Measurements from ENCODE around the gene RPS3. TPM values are rescaled to one million over a fixed set of nuclear protein-coding genes. Genes with fewer than 3 reads are reported as not detected.

Gene RPS3
- total RNA-seq, 1 donor, result 1,703 TPM

DNA sequence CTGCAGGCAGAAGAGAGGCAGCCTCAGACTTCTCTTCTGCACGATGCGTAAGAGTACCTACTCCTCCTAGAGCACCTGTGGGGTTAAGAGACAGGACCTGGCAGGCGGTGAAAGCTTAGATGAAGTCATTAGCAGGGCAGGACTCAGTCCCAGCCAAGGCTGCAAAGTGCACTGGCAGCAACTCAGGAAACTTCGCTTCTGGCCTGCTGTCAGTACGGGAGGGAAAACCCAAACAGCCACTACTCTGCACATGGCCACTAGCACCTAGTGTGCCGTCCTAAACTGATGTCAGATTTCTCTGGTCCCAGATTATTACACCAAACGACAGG, 42.5 kb downstream of the RPS3 start:
- TF ChIP-seq, protein P1, sequence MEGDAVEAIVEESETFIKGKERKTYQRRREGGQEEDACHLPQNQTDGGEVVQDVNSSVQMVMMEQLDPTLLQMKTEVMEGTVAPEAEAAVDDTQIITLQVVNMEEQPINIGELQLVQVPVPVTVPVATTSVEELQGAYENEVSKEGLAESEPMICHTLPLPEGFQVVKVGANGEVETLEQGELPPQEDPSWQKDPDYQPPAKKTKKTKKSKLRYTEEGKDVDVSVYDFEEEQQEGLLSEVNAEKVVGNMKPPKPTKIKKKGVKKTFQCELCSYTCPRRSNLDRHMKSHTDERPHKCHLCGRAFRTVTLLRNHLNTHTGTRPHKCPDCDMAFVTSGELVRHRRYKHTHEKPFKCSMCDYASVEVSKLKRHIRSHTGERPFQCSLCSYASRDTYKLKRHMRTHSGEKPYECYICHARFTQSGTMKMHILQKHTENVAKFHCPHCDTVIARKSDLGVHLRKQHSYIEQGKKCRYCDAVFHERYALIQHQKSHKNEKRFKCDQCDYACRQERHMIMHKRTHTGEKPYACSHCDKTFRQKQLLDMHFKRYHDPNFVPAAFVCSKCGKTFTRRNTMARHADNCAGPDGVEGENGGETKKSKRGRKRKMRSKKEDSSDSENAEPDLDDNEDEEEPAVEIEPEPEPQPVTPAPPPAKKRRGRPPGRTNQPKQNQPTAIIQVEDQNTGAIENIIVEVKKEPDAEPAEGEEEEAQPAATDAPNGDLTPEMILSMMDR (IDR thresholded peaks at IDR 0.05; ENCODE audit: insufficient read depth, low read depth, low read length), result no peak
- no peak overlapping the region for H3K4me3 ChIP-seq (ENCODE audit: low read depth, low read length)
- no peak for DNase-seq (ENCODE audit: low read depth)

DNA sequence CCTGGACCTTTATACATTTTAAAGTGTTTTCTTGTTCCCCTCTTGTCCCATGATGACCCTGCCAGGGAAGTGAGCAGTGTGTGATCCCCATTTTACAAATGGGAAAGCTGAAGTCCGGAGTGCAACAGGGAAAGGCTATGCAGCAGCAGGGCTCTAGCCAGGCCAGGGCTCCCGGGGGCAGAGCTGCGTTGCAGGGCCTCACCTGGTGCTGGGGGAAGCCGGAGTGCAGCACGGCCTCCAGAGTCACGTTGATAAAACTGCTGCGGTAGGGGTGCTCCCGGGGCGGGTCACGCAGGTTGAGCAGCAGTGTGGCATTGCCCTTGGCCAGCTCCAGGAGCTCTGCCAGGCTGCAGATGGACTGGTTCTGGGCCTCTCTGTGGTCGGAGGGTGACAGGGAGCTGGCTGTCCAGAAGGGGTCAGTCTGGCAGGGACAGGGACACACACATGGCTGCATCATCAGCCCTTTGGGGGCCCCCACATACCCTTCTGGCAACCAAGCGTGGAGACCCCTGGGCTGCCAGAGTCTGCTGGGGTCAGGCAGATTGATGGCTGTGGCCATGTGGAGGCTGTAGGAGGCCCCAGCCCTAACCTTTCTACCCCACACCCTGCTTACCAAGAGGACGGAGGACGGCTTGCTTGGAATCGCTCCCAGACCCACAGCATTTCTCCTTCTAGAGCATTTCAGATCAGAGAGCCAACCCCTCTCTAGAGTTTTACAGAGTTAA, 43.0 kb downstream of the RPS3 start:
- no peak for DNase-seq (ENCODE audit: low read depth)
- H3K4me3 ChIP-seq (ENCODE audit: low read depth, low read length), result no peak overlapping the region
- TF ChIP-seq, protein P1 (IDR thresholded peaks at IDR 0.05; ENCODE audit: insufficient read depth, low read depth, low read length), result no peak

DNA sequence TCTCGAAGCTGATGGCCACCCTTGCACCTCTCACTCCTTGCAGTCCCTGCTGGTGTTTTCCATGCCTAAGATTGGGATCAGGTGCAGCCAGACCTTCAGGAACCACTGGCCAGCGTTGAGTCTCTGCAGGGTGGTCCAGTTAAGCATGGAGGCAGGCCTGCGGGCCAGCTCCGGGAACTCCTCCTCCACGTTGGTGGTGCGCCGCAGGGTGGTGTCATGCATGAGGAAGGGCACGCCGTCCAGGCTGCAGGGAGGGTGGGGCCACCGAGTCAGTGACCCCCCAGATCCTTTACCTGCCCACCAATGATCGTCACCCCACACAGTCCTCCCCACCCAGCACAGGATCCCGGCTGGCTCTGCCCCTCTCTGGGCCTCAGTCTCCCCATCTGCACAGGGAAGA, 43.7 kb downstream of the RPS3 start:
- TF ChIP-seq, protein P1 (IDR thresholded peaks at IDR 0.05; ENCODE audit: insufficient read depth, low read depth, low read length), result no peak
- no peak overlapping the region for H3K4me3 ChIP-seq (ENCODE audit: low read depth, low read length)
- DNase-seq (ENCODE audit: low read depth), result no peak

DNA sequence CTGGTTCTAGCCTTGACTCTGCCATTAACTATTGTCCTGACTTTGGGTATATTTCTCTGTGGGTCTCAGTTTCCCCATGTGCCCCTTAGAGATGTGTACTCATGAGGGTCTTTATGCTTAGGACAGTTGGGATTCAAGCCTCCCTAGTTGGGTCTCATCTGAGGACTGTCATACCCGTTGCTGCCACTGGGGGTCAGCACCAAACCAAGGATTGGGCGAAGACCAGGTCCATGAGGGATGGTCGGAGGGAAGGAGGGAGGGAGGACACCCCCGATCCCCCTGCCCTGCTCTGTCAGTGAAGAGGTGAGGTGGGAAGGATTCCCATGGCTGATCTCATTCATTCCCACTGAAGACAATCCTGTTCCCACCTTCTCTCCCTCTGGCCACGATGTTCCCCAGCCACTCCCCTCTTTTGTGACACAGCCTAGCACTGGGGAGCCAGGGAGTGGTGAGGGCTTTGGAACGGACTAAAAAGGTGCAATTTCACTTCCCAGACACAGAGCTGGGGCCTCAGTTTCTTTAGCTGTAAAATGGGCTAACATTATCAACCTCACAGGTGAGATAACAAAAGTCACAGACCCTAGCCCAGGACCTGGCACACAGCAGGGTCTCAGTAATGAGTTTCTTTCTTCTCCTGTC, 46.1 kb downstream of the RPS3 start:
- no peak overlapping the region for H3K4me3 ChIP-seq (ENCODE audit: low read depth, low read length)
- TF ChIP-seq, protein P1 (IDR thresholded peaks at IDR 0.05; ENCODE audit: insufficient read depth, low read depth, low read length), result peak; percentile 99
- DNase-seq (ENCODE audit: low read depth), result peak; percentile 51

DNA sequence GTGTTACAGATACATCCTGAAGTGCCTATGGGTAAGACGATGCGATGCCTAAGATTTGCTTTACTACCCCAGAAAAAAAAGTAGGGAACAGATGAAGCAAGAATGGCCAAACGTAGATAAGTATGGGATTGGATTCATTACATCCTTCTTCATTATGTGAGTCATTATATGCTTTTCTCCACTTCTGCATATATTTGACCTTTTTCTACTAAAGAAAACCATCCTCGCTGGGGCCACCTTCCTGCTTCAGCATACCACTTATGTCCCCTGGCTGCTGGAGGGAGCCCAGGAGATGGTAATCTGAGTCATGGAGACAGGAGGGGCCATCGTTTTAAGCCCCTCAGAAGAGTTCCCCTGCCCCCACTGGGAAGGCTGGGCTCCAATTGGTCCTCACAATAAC, 48.1 kb downstream of the RPS3 start:
- TF ChIP-seq, protein P1 (IDR thresholded peaks at IDR 0.05; ENCODE audit: insufficient read depth, low read depth, low read length), result no peak
- DNase-seq (ENCODE audit: low read depth), result no peak

DNA sequence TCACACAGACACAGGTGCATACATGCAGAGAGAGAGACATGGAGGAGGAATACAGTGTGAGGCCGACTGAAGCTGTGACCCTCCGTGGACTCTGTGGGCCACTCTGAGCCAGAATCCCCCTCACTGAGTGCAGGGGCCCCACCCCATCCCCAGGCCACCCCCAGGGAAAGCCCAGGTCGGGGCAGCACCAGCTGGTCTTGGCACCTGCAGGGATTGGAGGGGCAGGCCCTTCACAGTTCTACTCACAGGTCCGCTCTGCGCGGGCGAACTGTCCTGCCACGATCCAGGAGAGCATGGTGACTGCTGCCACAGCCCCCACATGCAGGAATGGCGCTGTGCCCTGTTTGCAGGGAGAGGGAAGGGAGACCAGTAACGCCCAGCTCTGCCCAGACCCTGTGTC, 50.0 kb downstream of the RPS3 start:
- TF ChIP-seq, protein P1 (IDR thresholded peaks at IDR 0.05; ENCODE audit: insufficient read depth, low read depth, low read length), result no peak
- DNase-seq (ENCODE audit: low read depth), result no peak
- H3K4me3 ChIP-seq (ENCODE audit: low read depth, low read length), result no peak overlapping the region

More for the DNA sequence above, 48.1 kb downstream of the RPS3 start:
- H3K4me3 ChIP-seq (ENCODE audit: low read depth, low read length), result no peak overlapping the region

Measured in fibroblast of villous mesenchyme (primary cell).